ENCODE data around the gene AKR1C1.
A peak's percentile ranks its signal among the peaks of the same experiment; 100 is the strongest.
"Not testable (repeated sequence)": the region's sequence is repeated elsewhere in the genome, so short reads cannot be mapped to it uniquely, and the experiment has no call there.

AKR1C1 gene

DNA sequence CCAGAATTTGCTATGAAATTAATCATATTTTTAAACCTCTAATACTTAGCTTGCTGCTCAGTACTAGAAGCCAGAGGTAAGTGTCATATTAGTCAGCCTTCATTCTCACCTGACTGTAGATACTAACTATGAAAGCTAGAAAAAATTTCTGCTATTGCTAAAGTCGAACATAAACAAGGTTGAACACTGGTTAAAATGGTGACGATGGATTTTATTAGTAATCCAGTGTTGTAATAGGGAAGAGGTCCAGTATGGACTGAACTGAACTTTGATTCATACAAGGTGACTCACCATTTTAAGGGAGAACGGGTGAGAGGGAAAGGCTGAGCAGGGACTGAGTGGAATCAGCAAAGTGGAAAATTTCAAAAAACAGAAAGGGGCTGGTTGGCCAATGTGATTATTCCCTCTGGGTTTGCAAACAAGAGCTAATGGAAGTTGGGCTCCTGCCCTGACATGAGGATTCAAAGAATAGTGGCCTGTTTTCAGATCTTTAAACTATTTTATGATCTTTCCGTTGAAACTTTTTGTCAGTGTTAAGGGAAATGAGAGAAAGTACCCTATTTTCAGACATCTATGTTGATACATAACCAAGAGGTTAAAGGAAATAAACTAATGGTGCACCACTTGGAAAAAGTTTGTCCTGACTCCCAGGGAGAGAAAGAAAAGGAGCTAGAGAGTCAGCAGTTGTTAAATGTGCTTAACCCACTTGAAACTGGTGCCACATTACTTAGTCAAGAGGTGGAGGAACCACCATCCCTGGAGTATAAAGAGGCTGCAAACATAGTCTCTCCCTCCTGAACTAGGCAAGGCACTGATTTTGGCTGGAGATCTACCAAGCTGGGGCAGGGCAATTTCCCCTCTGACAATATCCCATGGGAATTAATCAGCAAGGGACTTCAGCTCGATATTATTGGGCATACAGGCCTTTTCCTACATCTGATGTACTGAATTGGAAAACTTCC is 15.3 kb upstream of the AKR1C1 start:
- no peak for DNase-seq (ENCODE audit: low read depth in 2 of 2)

DNA sequence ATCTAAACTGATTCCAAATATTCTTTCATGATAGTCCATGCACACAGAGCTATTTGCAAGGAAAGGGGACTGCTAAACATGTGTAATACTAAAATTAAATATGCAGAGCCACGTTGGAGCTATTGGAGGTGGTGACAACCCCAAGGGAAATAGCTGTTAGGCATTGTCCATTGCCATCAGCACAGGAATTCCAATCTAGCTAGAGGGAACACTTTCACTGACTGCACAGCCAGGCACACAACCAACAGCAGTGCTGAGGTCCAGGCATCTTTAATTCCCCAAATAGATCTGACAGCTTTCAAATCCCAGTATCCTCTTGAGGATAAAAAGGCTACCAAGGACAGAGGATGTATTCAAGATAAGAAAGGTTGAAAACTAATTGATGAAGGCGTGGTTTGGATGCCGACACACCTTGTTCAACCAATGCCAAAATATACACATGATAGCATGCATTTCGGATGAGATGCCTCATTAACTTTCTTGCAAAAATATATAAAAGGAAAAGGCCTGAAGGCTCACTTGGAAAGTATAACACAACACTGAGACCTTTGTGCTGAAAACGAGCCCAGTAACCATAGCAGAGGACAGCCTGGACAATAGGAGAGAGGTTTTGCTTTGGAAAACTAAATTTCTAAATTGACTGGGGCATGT is 11.6 kb upstream of the AKR1C1 start:
- not testable (repeated sequence) for DNase-seq (ENCODE audit: low read depth in 2 of 2)

DNA sequence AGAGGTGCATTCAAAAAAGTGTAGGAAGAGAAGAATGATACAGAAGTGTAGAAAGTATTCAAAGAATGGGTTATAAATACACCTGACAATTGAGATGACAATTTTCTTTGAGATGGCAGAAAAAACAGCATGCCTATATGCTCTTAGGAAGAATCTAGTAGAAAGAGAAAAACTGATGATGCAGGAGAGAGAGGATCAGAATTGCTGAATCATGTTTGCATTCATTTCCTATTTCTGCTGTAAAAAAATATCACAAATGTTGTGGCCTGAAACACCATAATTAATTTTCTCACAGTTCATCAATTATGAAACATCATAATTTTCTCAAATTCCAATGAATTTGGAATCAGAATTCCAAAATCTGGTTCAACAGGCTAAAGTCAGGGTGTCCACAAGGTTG is 9.8 kb upstream of the AKR1C1 start:
- no peak for DNase-seq (ENCODE audit: low read depth in 2 of 2)

DNA sequence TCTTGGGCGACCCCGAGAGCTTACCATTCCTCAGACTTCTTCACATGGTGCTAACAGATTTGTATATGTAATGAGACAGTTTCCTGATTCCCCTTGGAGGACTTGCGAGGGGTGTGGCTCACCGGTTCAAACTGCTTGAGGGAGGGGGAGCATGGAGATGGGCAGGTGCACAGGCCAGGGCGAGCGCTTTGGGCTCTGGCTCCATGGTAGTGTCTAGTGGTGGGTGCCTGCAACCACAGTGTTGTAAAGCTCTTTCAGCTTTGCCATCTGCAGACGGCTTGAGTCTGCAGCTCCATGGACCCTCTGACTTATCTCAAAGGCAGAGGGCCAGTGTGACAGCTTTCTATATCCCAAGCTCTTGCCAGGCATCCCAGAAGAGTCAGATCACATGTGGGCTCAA is 7.1 kb upstream of the AKR1C1 start:
- not testable (repeated sequence) for DNase-seq (ENCODE audit: low read depth in 2 of 2)

DNA sequence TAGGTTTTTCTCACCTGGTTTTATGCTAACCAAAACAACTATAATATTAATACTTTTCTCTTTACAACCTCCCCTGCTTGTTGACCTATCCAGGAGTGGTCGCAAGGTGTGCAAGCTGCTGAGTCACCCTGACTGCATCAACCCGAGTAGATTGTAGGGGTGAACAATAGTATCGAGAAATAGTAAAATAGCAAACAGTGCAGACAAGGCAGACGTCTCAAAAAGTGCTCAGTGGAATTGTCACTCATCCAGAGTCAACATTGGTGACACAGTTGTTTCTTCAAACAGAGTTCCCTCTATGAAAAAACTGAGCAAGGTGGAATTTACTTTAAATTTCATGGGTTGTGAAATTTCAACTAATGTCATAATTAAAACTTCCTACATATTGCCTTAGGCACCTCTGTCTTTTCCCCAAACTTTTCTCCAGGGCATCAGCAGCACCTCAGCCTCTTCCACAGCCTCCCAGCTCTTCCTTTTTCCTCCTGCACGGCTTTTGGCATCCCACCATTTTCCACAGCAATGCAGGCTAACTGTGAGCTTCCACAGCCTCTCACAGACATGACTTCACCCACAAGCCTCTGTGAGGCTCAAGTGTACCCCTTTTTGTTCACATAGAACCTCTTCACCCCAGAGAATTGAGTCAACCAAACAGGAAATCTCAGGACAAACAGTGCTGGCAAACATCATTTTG is 6.1 kb upstream of the AKR1C1 start:
- DNase-seq (ENCODE audit: low read depth in 2 of 2) = not testable (repeated sequence)

DNA sequence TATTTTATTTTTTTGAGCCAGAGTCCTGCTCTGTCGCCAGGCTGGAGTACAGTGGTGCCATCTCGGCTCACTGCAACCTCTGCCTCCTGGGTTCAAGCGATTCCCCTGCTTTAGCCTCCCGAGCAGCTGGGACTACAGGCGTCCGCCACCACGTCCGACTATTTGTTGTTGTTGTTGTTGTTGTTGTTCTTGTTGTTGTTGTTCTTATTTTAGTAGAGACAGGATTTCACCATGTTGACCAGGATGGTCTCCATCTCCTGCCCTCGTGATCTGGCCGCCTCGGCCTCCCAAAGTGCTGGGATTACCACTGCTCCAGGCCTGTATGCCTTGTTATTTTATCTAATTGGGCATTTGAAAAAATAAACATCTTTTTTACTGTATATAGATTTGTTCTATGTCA is 1.7 kb upstream of the AKR1C1 start:
- DNase-seq (ENCODE audit: low read depth in 2 of 2) = not testable (repeated sequence)

DNA sequence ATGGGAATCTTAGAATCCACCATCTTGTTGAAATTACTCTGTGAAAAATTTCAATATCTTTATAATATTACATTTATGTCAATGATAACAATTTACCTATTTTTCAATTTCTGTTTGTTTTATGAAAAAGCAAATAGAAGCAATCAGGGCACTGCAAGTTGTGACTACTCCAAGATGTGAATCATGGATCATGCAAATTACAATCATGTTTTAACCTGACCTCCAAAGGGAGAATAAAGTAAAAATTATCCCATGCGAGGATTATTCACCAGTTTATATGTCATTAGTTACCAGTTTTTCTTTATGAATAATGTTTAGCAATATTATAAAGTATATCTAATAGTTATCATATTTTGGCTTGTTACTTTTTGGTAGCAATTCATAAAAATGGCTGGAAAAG is 907 bp upstream of the AKR1C1 start:
- not testable (repeated sequence) for DNase-seq (ENCODE audit: low read depth in 2 of 2)

DNA sequence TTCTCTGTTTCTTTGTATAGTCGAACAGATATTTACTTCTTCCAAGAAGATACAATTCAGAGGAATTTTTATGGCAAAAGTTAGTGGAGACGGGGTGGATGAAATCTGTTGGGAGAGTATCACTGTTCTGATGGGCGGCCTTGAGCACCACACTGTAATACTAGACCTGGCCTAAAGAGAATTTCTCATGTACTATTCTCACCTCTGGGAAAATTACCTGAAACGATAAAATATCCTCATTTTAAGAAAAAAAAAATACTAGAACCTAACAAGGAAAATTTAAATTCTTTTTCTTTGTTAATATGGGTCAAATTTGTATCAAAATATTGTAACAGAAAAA is 570 bp downstream of the AKR1C1 start:
- DNase-seq (ENCODE audit: low read depth in 2 of 2) = not testable (repeated sequence)

DNA sequence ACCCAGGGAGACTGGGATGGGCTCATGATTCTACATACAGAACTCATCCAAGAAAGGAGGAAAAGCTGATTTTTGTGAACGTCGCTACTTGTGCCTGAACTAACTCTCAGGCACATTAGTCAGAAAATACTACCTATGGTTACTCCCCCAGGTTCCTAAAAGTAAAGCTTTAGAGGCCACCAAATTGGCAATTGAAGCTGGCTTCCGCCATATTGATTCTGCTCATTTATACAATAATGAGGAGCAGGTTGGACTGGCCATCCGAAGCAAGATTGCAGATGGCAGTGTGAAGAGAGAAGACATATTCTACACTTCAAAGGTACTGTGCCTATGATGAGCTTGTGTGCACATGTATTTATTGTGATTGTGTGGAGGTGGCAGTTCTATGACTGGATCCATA is 2.5 kb downstream of the AKR1C1 start:
- DNase-seq (ENCODE audit: low read depth in 2 of 2) = not testable (repeated sequence)

DNA sequence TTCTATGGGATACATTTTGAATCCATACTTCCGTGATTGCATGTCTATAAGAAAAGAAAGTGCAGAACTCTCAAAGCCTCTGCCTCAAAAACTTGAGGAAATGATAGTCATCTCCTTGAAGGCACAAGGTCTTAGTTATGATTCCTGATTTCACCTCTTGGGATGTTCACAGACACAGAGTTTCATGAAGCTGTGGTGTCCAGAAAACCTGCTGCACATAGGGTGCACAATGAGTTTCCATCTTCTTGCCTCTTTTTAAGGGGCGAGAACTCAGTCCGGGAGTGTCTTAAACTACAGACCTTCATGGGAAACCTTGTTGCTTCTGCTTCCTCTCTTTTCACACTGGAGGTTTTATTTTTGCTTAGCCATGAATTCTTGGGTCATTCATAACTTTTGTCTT is 4.0 kb downstream of the AKR1C1 start:
- DNase-seq (ENCODE audit: low read depth in 2 of 2) = not testable (repeated sequence)

DNA sequence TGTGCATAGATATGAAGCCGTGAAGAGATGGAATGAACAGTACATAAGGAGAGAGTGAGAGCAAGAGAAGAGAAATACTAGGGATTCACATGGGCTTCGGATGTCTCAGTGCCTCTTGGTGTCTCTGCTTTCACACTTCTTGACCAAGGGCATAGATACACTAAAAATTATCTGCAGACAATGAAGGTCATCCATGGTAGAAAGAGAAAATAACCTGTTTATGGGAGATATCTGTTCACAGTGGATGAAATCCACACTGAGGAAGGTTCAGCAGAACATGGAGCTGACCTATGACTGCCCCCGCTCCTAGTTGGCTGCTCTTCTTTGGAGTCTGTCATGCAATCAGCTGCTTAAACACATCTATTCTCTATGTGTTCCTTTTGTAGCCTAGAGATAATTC is 6.1 kb downstream of the AKR1C1 start:
- DNase-seq (ENCODE audit: low read depth in 2 of 2) = not testable (repeated sequence)

DNA sequence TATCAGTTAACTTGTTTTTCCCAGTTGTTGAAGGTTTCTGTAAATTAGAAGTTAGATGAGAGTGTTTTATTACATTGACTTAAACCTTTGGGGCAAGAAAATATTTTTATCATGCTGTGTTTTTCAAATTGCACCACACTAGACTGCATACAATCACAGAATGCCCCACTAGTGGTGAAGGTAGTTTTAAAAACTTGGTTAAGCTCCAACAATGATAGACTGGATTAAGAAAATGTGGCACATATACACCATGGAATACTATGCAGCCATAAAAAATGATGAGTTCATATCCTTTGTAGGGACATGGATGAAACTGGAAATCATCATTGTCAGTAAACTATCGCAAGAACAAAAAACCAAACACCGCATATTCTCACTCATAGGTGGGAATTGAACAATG is 7.1 kb downstream of the AKR1C1 start:
- not testable (repeated sequence) for DNase-seq (ENCODE audit: low read depth in 2 of 2)

DNA sequence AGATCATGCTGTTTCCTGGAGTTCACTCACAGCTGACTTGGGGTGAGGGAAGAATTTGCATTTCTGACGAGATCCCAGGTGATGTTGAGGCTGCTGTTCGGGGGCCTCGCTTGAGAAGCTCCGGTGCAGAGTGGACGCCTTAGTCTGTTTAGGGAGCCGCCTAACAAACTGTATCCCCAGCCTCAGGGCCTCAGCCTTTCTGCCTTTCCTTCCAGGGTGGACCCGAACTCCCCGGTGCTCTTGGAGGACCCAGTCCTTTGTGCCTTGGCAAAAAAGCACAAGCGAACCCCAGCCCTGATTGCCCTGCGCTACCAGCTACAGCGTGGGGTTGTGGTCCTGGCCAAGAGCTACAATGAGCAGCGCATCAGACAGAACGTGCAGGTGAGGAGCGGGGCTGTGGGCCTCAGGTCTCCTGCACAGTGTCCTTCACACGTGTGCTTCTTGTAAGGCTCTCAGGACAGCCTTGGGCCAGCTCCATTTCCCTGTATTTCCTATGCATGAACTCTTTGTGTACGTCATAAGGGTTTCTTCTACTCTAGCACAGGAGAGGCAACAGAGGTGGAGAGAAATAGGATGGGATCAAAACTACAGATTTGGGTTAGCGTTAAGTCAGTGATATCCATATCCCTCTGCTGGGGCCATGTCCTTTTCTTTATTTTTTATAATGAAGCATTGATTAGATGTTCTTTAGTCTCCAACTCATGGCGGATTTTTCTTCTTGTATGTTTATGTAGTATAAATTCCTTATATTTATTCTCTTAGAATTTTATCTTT is 9.3 kb downstream of the AKR1C1 start:
- not testable (repeated sequence) for DNase-seq (ENCODE audit: low read depth in 2 of 2)

DNA sequence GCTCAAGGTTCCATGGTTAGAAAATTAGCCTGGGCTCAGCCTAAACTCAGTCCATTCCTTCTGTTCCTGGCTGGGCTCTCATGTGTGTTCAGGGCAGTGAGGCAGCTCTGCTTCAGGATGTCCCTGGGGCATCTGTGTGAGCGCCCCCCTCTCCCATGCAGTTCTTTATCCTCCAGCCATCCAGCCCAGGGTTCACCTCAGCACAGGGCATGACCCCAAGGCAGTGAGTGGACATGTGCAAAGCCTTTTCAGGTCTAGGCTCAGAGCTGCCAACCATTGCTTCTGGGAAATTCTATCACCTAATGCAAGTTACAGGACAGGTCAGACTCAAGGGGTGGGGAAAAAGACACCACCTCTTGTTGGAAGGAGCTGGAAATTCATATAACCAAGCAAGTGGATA is 10.1 kb downstream of the AKR1C1 start:
- not testable (repeated sequence) for DNase-seq (ENCODE audit: low read depth in 2 of 2)

DNA sequence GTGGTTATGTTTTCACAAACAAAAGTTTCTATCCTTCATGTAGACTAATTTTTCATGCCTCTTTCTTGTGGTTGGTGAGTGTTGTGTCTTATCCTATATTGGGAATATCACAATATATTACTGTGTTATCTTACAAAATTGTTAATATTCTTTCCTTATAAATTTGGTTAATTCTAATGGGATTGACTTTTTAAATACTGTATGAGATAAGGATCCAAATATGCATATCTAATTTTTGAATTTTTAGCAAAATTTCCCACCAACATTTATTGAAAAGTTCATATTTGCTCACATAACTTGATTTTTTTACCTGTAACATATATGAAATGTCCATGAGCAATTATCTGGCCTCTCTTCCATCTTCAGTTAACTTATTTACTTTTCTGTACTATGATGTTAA is 11.2 kb downstream of the AKR1C1 start:
- not testable (repeated sequence) for DNase-seq (ENCODE audit: low read depth in 2 of 2)

DNA sequence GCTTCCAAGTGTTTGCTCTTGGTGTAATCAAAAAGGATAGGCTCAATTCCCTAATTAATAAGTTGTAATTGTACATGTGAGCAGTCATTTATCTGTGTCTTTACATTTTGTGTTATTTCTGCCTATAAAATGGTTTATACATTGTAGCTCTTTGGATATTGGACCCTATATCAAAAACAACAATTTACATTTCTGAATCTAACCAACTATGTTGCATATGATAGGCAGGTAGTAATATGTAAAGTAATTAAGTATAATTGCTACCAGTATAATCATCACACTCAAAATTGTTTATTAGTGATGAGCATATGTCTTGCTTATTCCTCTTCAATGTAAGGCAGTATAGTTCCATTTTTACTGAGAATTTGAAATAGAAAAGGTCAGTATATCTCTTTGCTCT is 13.8 kb downstream of the AKR1C1 start:
- no peak for DNase-seq (ENCODE audit: low read depth in 2 of 2)

DNA sequence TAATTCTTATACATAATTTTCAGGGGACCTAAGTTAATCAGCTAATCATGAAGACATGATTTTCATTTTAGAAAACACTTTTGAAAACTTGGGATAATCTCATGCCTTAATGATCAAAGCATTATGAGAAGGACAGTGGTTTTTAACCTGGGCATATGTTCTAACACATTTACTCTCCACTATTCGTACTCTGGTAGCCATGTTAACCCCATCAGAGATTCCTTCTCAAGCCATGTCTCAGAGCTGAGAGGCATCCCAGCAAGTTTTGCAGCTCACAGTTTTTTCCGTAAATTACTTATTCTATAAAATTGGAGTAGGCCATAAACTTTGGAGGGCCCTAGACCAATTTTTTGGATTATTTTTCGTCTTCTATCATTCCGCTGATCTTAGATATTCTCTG is 15.7 kb downstream of the AKR1C1 start:
- DNase-seq (ENCODE audit: low read depth in 2 of 2) = no peak

DNA sequence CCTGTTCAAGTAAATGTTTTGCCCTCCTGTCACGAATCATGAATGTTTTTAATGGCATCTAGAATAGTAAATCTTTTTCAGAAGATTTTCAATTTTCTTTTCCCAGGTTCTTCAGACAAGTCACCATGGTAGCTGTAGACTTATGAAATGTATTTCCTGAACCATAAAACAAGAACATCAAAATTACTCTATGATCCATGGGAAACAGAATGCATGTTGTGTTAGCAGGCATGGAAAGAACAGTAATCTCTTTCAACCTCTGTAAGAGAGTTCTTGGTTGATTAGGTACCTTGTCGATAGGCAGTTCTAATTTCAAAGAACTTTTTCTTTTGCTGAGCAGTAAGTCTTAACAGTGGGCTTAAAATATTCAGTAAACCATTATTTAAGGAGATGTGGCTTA is 17.6 kb downstream of the AKR1C1 start:
- no peak for DNase-seq (ENCODE audit: low read depth in 2 of 2)

DNA sequence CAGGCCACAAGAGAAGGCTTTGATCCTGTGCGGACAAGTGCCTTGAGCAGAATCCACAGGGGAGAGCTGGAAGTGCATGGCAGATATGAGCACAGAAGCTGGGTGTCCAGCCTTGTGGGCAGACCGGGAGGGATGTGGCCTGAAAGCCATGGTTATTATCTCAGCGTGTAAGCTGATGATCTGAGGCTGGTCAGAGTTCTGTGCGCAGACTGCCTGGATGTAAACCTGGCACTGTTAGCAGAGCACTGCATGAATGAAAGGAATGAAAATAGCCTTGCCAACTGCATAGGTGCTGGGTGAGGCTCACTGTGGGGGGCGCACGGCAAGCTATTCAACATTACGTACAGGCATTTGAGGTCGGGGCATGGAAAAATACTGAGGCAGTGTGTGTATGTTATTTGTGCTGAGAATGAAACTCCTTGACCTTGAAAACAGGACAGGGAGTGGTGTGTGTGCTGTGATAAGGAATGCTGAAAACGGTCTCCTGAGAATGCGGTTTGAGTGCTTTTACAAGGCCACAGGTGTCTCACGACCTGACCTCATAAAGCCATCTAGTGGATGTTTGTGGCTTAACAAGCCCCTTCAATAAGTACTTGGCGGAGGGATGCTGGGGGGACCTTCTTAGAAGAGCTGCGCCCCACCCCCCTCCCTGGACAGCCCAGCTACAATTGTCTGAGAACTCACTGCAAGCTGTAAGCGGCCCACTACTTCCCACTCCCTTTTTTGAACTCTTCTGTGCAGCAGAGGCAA is 18.7 kb downstream of the AKR1C1 start:
- DNase-seq (ENCODE audit: low read depth in 2 of 2) = peak in 1 of 2 donors; percentile 0

DNA sequence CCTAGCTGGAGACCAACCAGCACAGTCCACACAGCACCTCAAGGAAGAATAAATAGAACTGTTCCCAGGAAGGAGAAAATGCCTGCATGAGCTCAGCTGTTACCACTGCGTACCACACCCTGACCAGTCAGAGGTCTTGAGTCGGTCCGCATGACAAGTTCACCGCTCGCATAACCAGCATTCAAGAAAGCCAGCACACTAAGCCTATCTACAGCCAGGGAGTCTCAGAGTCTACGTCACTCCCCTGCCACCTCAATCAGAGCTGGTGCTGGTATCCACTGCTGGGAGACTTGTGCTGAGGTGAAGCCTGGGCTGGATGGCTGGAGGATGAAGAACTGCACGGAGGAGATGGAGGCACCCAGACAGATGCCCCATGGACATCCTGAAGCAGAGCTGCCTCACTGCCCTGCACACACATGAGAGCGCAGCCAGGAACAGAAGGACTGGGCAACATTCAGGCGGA is 19.6 kb downstream of the AKR1C1 start:
- DNase-seq (ENCODE audit: low read depth in 2 of 2) = no peak
